Breast epithelium (tissue), 3 donors: ENCODE data around the gene KRT15.

ENCODE experiments used
- CTCF ChIP-seq, 3 donors: fragments of 450-650 bp; IDR thresholded peaks; one replicate each; pipeline ENCODE4 v1.5.1; 2016 to 2017; ENCODE audit warnings: antibody characterized with exemption in 3 of 3, mild to moderate bottlenecking in 3 of 3, moderate library complexity in 3 of 3
- POLR2A ChIP-seq: fragments of 450-650 bp; IDR thresholded peaks from one replicate; pipeline ENCODE4 v1.6.1; 2016; ENCODE audit warnings: antibody characterized with exemption, mild to moderate bottlenecking, moderate library complexity
- POLR2AphosphoS5 ChIP-seq, 3 donors: sonication (generic); formaldehyde crosslinking; IDR thresholded peaks; one replicate each; pipeline ENCODE4 v1.6.1; 2017; ENCODE audit warnings: antibody characterized with exemption in 3 of 3

DNA sequence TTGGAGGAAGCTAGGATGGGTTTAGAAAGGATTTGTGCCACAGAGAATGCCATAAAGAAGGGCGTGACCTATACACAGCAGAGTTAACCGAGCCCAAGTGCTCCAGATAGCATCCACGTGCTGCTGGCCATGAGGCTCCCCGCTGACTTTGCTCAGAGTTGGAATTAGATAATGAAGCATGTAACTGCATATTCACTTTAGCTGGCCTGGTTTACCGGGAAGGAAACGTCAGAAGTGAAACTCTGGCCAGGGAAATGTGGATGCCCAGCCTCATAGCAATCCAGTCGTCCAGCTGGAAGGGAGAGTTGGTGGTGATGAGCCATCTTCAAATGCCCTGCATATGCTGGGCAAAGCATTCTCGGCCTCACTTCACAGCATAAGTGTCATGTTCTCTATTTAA is 43.8 kb downstream of the KRT15 start:
- TF ChIP-seq CTCF (IDR thresholded peaks at IDR 0.05) (no peak), POLR2AphosphoS5 (IDR thresholded peaks at IDR 0.05) (no peak), POLR2A (no peak)
